ENCODE results near the gene DOCK6.
"Not testable (repeated sequence)": the region's sequence is repeated elsewhere in the genome, so short reads cannot be mapped to it uniquely, and the experiment has no call there.

DOCK6 gene

DNA sequence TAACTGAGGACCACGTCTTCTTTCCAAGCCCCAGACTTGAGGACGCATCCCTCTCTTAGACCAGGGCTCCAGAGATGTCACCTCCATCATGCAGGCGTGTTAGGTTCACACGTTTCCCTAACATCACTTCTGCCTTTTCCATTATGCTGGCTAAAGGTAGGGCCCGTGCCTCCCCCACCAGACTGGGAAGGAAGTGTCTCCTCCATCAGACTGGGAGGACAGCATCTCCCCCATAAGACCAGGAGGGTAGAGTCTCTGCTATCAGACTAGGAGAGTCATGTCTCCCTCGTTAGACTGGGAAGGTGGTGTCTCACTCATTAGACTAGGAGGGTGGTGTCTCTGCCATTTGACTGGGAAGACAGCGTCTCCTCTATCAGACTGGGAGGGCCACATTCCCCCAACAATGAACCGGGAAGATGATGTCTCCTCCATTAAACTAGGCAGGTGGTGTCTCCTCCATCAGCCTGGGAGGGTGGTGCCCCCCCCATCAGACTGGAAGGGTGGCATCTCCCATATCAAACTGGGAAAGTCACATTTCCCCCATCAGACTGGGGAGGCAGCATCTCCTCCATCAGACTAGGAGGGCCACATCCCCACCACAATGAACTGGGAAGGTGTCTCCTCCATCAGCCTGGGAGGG lies 88.7 kb downstream of the DOCK6 start:
- DNase-seq (ENCODE audit: low spot score): no peak

- DNase-seq (ENCODE audit: low spot score): no peak
Measured at GRCh38 chr19:11172576-11172975, 89.7 kb downstream of the DOCK6 start.

DNA sequence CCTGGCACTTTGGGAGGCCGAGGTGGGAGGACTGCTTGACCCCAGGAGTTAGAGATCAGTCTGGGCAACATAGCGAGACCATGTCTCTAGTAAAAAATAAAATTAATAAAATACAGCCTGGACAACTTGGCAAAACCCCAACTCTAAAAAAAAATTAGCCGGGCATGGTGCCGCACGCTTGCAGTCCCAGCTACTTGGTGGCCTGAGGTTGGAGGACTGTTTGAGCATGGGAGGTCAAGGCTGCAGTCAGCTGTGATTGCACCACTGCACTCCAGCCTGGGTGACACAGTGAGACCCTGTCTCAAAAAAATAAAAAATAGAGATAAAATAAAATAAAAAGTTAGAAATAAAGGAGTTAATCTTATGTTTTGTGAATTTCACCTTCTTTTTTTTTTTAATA lies 91.2 kb downstream of the DOCK6 start:
- no peak for DNase-seq (ENCODE audit: low spot score)

DNA sequence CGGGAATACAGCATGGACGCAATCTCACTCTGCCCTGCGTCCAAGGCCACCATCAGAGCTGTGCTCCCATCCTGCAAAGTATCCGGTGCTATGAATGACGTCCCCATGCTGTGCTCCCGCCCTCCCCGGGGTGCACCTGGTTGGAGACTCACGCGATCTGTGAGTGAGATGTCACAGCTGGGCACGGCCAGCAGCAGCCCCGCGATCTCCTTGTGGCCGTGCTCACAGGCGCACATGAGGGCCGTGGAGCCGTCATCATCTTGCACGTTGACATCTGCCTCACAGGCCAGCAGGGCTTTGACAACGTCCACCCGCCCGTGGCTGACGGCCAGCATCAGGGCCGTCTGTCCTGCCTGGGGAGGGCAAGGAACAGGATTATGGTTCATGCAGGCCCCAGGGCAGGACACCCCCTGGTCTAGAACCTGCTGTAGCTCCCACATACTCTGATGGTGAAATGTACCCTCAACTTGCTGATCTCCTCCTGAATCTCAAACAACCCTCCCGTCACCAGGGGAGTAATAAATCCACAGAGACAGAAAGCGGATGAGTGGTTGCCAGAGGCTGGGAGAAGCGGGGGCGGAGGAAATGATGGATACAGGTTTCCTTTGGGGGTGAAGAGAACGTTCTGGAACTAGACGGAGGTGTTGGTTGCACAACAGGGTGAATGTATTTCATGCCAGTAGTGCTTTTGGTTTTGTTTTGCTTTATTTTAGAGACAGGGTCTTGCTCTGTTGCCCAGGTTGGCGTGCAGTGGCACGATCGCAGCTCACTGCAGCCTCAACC lies 92.2 kb downstream of the DOCK6 start:
- DNase-seq (ENCODE audit: low spot score): no peak

GRCh38 chr19:11168568-11168967 lies 93.8 kb downstream of the DOCK6 start:
- DNase-seq (ENCODE audit: low spot score): no peak

DNA sequence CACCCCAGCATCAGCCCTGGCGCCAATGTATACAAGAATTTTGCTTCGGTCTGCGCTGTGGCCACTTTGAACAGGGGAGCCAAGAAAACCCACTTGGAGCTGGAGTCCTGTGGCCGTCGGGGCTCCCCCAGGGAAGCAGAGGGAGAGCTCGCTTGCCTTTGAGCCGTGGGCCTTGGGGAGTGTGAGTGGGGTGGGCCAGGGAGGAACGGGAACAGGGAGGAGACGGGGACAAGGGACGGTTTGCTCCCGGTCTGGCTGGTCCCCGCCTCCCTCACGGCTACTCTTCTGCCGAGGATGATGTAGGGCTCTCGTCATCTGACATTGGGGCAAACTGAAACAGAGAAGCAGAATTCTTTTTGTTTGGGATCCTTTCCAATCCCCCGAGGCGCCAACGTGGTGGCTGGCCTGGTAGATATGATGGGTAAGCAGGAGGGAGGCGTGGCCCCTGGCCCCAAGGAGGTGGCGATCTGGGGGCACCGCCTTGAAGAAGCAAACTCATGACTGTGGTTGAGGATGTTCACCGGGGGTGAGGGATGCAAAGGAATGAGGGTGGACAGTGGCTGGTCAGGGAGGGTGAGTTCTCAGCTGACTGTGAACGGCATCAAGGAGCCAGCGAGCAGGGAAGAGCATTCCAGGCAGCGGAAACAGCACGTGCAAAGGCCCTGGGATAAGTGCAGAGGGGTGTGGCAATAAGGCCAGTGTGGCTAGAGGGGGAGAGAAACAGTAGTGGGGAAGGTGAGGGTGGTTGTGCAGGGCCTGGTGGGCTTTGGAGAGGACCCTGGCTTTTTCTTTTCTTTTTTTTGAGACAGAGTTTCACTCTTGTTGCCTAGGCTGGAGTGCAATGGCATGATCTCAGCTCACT lies 95.8 kb downstream of the DOCK6 start:
- DNase-seq (ENCODE audit: low spot score): no peak

DNA sequence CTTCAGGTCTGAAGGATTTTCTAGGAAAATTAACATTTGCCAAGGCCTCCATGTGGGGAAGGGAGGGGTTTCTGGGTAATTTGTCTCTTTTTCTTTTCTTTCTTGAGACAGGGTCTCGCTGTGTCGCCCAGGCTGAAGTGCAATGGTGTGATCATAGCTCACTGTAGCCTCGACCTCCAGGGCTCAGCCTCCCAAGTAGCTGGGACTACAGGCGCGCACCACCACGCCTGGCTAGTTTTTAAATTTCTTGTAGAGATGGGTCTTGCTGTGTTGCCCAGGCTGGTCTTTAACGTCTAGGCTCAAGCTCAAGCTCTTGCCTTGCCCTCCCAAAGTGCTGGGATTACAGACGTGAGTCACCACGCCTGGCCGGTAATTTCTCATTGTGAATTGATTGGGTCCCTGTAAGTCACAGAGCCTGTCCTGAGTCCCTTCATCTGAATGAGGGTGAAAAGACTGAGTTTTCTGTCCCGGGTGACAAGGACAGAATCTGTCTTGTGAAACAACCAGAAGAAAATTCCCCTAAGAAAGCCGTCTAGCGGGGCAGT lies 96.8 kb downstream of the DOCK6 start:
- no peak for DNase-seq (ENCODE audit: low spot score)

DNA sequence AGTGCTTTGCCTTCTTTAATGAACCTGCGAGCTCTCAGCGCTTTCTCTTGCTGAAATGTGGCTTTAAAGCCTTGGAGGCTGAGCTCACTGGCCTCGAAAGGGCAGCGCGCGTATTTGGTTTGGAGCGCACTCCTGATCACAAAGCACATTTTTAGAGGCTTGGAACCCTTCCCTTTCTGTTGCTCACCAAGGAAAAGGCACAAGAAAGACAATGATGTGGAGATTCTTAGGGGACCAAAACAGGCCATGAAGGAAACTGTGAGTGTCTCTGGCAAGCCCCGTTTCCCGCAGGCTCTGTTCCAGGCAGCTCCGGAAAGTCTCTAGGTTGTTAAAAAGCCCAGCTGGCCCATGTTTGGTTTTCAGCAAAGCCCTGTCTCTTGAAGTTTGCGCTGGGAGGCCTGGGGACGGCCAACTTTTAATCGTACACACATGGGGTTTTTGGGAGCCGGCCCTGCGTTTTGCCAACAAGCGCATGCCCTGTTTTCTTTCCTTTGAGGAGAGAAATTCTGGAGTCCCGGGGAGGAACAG lies 97.4 kb downstream of the DOCK6 start:
- DNase-seq (ENCODE audit: low spot score): peak; percentile 49

DNA sequence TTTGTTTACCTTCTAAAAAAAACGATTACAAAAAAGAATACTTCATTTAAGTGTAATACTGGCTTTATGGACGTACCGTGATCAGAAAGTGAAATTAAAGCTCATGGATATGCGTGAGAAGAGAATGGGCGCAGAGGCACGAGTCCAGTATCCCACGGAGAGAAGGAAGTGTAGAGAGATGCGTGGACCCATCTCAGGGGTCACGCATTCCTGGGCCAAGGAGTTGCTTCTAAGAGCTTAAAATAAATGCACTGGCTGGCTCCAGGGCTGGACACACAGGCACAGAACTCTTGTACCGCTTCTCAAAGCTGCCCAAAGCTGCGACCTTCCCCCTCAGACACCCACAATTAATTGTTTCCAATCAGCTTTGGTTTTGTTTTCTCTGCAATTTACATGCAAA lies 98.0 kb downstream of the DOCK6 start:
- DNase-seq (ENCODE audit: low spot score): no peak

GRCh38 chr19:11160440-11160768 lies 101.9 kb downstream of the DOCK6 start:
- not testable (repeated sequence) for DNase-seq (ENCODE audit: low spot score)

- DNase-seq (ENCODE audit: low spot score): no peak
Measured at GRCh38 chr19:11159598-11160439, 102.5 kb downstream of the DOCK6 start.

DNA sequence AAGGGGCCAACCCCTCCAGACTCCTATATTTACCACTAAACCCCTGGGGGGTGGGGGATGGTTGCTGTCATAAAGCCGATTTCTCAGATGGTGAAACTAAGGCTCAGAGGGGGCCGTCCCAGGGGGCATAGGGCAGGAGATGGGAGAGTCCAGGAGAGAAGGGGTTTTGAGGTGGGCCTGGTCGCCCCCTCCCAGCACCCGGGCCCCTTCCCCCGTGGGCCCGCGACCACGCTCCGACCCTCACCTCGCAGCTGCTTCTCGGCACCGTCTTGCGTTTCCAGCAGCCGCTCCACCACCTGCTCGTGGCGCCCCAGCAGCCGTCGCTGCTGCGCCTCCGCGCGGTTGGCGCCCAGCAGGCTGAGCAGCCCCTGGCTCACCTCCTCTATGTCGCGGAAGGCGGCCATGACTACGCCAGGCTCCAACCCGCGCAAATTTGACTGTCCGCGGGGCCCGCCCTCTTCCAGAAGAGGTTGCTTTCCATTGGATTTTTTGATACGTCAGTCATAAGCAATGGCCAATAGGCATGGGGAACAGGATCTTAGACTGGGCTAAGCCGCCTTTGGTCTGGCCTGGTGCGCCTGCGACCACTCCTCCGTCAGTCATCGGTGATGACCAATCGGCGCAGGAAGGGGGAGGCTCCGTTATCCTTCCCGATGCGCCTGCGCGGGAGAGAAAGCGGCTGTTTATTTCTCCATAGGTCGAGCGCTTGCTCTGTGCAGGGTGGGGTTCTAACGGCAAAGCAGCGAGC lies 106.8 kb downstream of the DOCK6 start, which contains the start of gene SPC24:
TSS of gene SPC24 (minus strand) at position 410 of the 748 bp plus-strand sequence. CDS start at position 404, 6 bp downstream.
- DNase-seq (ENCODE audit: low spot score): peak; percentile 100

- no peak for DNase-seq (ENCODE audit: low spot score)
Measured at GRCh38 chr19:11154683-11155047, 107.7 kb downstream of the DOCK6 start.

DNA sequence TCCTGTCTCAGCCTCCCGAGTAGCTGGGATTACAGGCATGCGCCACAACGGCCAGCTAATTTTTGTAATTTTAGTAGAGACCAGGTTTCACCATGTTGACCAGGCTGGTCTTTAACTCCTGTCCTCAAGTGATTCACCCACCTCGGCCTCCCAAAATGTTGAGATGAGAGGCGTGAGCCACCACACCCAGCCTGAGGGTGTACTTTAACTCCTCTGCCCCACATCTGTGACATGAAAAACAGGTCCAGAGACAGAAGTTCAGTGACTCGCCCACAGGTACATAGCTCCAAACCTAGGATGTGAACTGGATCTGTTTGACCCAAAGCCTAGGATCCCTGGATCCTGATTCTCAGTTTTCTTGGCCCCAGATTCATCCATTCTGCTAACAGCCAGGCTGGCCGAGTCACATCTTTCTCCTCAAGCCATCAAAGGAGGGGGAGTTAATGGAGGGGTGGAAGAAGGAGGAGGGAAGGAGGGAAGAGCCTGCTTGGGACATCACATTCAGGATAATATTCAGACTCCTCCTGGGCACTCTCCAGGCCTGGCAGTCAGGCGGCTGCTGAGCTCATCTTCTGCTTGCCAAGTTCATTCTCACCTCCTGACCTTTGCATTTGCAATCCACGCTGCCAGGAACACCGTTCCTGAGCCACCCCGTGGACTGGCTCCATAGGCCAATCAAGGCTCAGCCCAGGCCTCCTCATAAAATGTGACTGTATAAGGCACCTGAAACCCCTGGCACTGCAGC lies 109.8 kb downstream of the DOCK6 start:
- no peak for DNase-seq (ENCODE audit: low spot score)

- no peak for DNase-seq (ENCODE audit: low spot score)
Measured at GRCh38 chr19:11151181-11151580, 111.1 kb downstream of the DOCK6 start.
